GM08714 (cell line): ENCODE data around the gene WDR44.
"Not testable (repeated sequence)": the region's sequence is repeated elsewhere in the genome, so short reads cannot be mapped to it uniquely, and the experiment has no call there.

Source experiments
- H3K4me3 ChIP-seq: fragments of 200-500 bp; sonication (Bioruptor generic); 2 replicates; pipeline ENCODE4 v1.5.1; 2014; ENCODE audit warnings: mild to moderate bottlenecking, low read length, inconsistent platforms
- ZNF274 ChIP-seq: IDR thresholded peaks from 2 replicates; pipeline ENCODE4 v1.6.1; 2012; ENCODE audit warnings: mild to moderate bottlenecking, low read depth, low read length

The WDR44 gene

DNA sequence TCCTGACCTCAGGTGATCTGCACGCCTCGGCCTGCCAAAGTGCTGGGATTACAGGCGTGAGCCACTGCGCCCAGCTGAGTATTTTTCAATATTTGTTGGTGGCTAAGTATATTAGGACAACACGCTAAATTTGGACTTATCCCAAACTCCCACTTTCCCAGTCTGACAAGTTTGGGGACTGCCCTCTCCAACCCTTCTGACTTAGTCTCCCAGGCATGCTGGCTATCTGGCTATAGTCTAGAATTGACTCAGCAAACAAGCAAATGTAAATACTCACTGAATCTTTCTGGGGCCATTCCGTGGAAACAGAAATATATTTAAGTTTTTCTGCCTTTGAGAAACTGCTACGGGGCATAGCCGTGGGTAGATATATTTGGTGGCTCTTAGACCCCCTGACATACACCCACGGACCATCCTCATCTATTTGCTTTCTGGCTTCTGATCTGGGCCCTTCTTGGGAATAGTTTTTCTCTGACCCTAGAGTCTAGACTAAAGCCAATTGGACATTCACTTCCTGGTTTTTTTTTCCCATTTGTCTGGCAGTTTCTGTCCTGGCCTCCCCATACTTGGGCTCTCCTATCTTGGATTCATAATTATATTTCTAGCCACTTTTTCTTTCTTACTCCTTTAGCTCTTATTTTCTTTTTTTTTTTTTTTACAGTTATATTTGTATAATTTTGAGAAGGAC is 138.5 kb downstream of the WDR44 start:
- TF ChIP-seq ZNF274: no peak
- H3K4me3 ChIP-seq: no peak overlapping the region

DNA sequence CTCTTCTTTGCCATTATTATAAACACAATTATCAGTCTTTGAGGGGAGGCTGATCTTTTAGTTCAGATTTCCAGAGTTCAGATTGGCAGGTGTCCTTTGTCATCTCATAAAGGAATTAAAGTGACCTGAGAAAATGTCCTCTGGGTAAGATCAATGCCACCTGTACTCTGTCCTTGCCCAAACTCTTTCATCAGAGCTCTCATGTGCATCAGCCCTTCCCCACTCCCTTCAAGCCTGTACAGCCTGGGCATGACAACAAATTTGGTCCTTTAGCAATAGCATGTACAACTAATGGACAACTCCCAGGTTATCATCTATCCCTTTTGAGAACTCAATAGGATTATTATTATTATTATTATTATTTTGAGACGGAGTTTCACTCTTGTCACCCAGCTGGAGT is 140.8 kb downstream of the WDR44 start:
- not testable (repeated sequence) for H3K4me3 ChIP-seq

DNA sequence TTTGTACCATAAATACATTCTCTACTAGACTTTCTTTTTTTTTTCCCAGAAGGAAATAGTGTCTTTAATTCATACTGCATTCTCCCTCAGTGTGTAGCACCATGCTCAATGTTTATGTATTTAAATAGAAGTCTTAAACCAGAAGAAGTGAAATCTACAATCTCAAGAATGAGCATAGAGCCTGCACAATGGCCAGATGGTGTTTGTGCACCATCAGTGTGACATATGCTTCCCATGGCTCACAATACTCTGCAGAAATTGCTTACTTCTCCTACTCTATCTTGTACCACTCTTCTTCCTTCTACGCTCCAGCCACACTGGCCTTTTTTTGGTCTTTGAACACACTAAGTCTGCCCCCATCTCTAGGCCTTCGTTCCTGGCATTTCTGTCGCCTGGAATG is 147.1 kb downstream of the WDR44 start:
- no peak for TF ChIP-seq ZNF274
- no peak overlapping the region for H3K4me3 ChIP-seq

DNA sequence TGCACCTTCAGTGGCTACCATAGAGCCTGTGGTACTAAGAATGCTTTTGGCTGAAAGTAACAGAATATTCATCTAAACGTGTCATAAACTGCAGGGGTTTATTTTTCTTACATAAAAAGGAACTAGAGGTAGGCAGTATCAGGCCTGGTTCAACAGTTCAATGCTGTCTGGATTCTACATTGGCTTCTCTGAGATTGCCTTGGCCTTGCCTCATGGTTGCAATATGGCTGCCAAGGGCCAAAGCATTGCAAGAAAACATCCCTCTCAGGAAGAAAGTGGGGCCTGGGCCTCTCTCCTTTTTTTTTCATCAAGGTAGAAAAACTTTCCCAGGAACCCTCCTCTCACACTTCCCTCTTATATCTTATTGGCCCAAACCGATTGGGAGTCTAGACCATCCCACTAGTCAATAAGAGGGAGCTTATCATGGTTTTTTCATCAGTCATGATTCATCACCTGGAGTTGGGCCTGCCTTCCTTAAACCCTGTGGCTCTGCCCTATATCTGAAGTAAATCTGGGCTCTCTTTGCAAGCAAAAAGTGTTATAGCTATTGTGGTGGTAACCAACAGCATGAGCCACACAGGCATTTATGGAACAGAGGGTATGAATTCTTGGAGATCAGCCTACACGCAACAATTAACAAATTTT is 147.9 kb downstream of the WDR44 start:
- no peak overlapping the region for H3K4me3 ChIP-seq
- TF ChIP-seq ZNF274: no peak

DNA sequence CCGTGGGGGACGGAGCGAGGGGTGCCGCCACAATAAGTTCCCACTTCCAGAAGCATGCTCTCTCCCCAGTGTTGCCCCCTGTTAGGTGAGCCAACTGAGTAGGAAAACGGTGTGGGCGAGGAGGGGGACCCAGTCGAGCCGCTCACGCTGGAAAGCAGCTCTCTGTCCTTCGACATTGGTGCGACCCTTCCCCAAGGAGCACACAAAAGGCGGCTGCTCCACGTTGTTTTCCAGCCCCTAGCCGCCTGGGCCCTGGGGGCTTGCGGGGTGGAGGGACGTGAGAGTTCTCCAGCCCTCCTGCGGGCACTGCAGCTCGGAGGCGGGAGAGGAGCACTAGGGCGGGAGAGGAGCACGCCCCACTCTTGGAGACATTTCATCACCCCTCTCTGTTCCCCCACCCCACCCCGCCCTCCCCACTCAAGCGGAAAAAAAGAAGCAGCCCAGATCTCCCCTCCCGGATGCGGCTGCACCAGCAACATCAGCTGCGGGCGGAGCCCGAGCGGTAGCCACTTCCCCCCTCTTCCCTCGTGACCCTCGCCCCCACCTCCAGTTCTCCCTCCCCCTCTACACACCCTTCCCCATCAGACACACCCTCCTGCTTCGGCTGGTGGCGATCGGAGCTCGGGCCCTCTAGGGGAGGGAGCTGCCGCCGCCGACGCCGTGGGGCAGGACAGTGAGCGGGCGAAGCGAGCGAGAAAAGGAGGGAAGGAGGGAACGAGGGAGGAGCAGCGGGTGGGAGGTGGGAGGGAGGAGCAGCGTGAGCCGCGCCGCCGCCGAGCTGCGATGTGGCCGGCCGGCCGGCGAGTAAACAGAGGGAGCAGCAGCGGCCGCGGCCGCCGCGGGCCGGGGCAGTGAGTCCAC is 149.4 kb downstream of the WDR44 start, which contains the start of gene DOCK11:
TSS of gene DOCK11 (plus strand) at position 755 of the 861 bp plus-strand sequence. CDS start 157 bp downstream, outside the sequence.
- H3K4me3 ChIP-seq: peak within 1 kb of the TSS; percentile 77
- TF ChIP-seq ZNF274: no peak

DNA sequence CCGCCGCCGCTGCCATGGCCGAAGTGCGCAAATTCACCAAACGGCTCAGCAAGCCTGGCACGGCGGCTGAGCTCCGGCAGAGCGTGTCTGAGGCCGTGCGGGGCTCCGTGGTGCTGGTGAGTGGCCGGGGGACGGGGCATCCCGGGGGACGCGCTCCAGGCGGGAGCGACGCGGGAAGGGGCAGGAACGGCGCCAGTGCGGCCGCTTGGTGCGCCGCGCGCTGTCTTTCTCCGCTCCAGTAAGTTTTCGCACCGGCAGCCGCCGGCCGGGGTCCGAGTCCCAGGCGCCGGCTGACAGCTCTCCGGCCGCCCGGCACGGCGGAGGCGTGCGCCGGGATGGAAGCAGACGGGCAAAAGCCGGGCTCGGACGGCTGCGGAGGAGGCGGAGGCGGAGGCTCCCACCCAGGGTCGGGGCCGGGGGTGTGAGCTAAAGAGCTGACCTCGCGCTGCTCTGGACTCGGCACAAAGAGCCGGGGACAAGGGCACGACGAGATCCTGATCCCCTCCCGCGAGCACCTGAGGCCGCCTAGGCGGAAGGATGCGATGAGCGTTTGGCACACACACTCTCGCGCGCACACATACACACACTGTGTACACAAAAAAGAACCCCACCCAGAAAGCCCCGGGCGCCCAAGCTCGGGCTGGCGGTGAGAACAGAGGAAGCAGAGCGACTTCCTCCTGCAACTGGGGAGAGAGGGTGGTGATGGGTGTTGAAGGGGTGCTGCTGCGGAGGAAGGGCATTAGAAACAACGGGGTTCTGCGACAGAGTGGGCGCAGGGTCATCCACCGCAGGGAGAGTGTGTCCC is 150.3 kb downstream of the WDR44 start:
- TF ChIP-seq ZNF274: no peak
- peak overlapping the region; percentile 77 for H3K4me3 ChIP-seq

DNA sequence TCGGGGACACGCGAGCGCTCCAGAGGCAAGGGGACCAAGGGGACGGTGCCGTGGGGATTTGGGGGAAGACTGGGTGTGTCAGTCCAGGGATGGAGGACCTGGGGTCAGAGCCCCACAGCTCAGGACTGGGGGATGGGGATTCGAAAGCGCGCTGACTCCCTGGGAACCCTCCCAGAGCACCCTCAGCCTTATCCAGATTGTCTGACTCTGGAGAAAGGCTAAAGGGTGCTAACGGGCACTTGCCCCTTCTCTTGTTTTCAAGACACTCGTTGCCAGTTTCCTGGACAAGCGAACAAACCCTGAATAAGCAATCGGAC is 150.8 kb downstream of the WDR44 start:
- peak overlapping the region; percentile 77 for H3K4me3 ChIP-seq
- no peak for TF ChIP-seq ZNF274

DNA sequence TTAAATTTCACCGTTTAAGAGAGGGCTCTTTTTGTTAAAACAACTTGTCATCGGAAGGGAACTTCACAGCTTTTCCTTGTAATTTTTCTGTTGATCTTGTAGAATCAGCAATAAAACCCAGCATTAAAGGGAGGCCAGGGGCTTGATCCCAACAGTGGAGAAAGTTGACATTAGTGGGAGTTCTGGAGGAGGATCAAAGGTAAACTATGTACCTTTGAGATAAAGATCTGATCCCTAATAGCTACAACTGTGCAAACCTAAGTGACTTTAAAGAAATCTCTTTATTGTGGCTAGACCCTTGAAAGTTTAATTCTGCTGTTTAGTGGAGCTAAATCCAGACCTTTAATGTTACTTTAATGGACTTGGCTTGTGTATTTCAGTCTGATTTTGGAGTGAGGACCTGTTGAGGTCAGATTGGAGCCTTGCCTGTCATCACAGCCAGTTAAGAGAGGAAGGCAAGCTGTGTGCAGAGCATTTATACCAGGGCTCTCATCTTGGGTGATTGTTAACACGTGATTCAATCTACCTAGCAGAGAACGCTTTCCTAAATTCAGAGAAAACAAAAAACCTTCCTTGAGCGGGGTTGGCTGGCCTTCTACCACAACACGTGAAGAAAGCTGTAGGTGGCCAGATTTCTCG is 151.4 kb downstream of the WDR44 start:
- peak overlapping the region; percentile 77 for H3K4me3 ChIP-seq

DNA sequence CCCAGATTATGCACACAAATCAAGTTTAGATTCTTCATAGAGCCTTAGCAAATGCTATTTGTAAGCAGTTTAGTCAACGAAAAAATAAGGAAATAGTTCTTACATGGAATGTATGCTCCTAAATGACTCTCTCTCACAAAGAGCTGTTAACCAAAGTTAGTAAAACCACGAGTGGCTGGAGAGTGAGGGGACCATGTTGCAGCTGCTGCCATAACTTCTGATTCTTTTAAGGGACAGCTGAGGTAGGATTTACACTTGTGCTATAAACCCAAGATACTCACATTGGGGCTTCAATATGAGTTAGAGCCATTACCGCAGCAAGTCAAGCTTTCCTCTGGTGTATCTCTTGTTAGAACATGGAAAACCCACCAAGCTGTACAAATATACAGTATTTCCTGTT is 152.4 kb downstream of the WDR44 start:
- TF ChIP-seq ZNF274: no peak
- no peak overlapping the region for H3K4me3 ChIP-seq

More for the DNA sequence above, 151.4 kb downstream of the WDR44 start:
- no peak for TF ChIP-seq ZNF274

DNA sequence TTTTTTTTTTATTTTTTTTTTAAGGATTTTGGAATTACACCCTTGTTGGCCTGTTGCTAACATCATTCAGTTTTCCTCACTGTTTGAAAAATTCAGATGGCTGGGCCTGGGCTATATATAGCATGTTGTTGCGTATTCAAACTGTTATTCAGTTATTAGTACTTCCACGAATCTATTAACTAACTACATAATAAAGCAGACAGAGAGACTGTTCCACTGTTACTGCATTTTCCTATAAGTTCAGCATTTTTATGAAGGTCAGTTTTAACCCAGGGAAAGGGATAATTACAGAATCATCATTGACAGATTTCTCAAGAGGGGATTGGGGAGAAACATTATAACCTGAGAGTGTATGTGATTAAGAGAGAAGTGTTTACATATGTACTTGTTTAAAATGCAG is 152.8 kb downstream of the WDR44 start:
- H3K4me3 ChIP-seq: no peak overlapping the region
- no peak for TF ChIP-seq ZNF274

DNA sequence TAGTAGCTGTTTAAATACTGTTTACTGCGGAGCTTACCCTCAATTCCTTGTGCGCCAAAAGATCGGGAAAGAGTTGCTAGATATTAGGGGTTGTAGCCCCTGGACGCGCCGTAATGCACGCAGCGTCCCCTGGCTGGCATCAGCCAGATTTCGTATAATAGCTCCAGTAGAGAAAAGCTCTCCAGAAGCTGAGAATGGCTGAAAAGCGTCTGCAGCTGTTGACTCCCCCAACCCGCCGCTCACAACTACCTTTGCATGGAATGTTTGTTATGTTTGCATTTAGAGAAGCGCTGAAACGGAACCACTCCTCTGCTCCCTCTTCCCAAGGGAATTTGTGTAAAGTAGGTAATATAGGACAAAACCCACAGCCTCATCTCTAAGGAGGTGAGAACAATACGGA is 153.4 kb downstream of the WDR44 start:
- no peak for TF ChIP-seq ZNF274
- no peak overlapping the region for H3K4me3 ChIP-seq
